Endothelial cell of umbilical vein (primary cell): ENCODE data around the gene ZMIZ1. TPM values are rescaled to one million over a fixed set of nuclear protein-coding genes. Genes with fewer than 3 reads are reported as not detected.

Source experiments
- BruUV-seq: library from RNA; stranded (reverse); fragments of 400-500 nt; replicated peaks from 2 replicates; lab custom pipeline; 2021; lab: Mats Ljungman, UMichigan
- CTCF ChIA-PET: fragments of 300-600, 350-600 bp; sonication (Branson Sonifier 250); formaldehyde crosslinking; loops from one replicate; lab custom pipeline; 2021; ENCODE audit warnings: antibody characterized with exemption, inconsistent platforms; lab: Charles Lee
- POLR2A ChIA-PET: fragments of 300-600, 350-600 bp; sonication (Branson Sonifier 250); formaldehyde crosslinking; loops from one replicate; lab custom pipeline; 2021; ENCODE audit warnings: antibody characterized with exemption, inconsistent platforms; lab: Charles Lee
- DNase-seq: peaks from one replicate; pipeline ENCODE4 v3.0.0-alpha.2; 2011; ENCODE audit warnings: low read depth, low spot score
- FAIRE-seq: peaks from 2 replicates; lab custom pipeline; 2011; peaks lifted over from hg19 to GRCh38; lab: Jason Lieb, UNC
- H2AFZ ChIP-seq: 2 replicates; pipeline ENCODE4 v1.6.0; 2012; ENCODE audit warnings: low read depth, low read length, control low read depth, inconsistent platforms
- H3K27ac ChIP-seq: 2 replicates; pipeline ENCODE4 v1.5.1; 2011; ENCODE audit warnings: low read depth, mild to moderate bottlenecking, control low read depth, low read length, moderate library complexity; ENCODE audit not compliant: insufficient read depth
- H3K27me3 ChIP-seq, 2 experiments: 2 replicates each; pipeline versions ENCODE4 v1.6.0 to v1.6.1; 2011; ENCODE audit warnings: low read length in 2 of 2, mixed read lengths in 1 of 2; ENCODE audit not compliant: control insufficient read depth in 2 of 2, insufficient read depth in 2 of 2
- H3K36me3 ChIP-seq, 2 experiments: 2 replicates in 1 of 2; 3 replicates in 1 of 2; pipeline ENCODE4 v1.5.1; 2011; ENCODE audit warnings: low read length in 2 of 2, mild to moderate bottlenecking in 1 of 2, moderate library complexity in 1 of 2; ENCODE audit not compliant: control insufficient read depth in 2 of 2, insufficient read depth in 2 of 2; ENCODE audit errors: extremely low read depth in 1 of 2
- H3K4me1 ChIP-seq: 3 replicates; pipeline ENCODE4 v1.5.1; 2011; ENCODE audit warnings: mild to moderate bottlenecking, low read length; ENCODE audit not compliant: control insufficient read depth, insufficient read depth; ENCODE audit errors: extremely low read depth
- H3K4me2 ChIP-seq: 2 replicates; pipeline ENCODE4 v1.6.1; 2011; ENCODE audit warnings: low read length, control low read depth, mixed read lengths; ENCODE audit not compliant: insufficient read depth
- H3K4me3 ChIP-seq, 3 experiments: fragments of 200-600 bp in 1 of 3; sonication (generic), shearing (Covaris generic) in 1 of 3; replicated peaks in 1 of 3; 2 replicates each; pipeline ENCODE4 v1.5.1; 2011 to 2016; ENCODE audit warnings: control low read depth in 3 of 3, low read length in 3 of 3, mild to moderate bottlenecking in 2 of 3, inconsistent platforms in 1 of 3, low read depth in 1 of 3, moderate library complexity in 1 of 3; ENCODE audit not compliant: insufficient read depth in 1 of 3
- H3K79me2 ChIP-seq: 2 replicates; pipeline ENCODE4 v1.6.0; 2012; ENCODE audit warnings: low read length, inconsistent platforms; ENCODE audit not compliant: control insufficient read depth, insufficient read depth
- H3K9ac ChIP-seq: replicated peaks from 2 replicates; pipeline ENCODE3; 2011; ENCODE audit warnings: low read length, control low read depth; ENCODE audit not compliant: insufficient read depth; ENCODE audit errors: extremely low read depth
- H3K9me1 ChIP-seq: replicated peaks from 3 replicates; pipeline ENCODE4 v1.6.0; 2011; ENCODE audit warnings: mild to moderate bottlenecking, low read length; ENCODE audit not compliant: control insufficient read depth, insufficient read depth; ENCODE audit errors: extremely low read depth
- H3K9me3 ChIP-seq: replicated peaks from 2 replicates; pipeline ENCODE4 v1.5.1; 2012; ENCODE audit warnings: low read length, inconsistent platforms; ENCODE audit not compliant: control insufficient read depth, insufficient read depth
- H4K20me1 ChIP-seq: replicated peaks from 2 replicates; pipeline ENCODE3; 2011; ENCODE audit warnings: mild to moderate bottlenecking, low read length; ENCODE audit not compliant: control insufficient read depth, insufficient read depth; ENCODE audit errors: extremely low read depth
- EZH2 ChIP-seq: IDR thresholded peaks from 2 replicates; pipeline ENCODE4 v1.6.1; 2012; ENCODE audit warnings: borderline replicate concordance, low read depth, mild to moderate bottlenecking, moderate library complexity, low read length, inconsistent platforms; ENCODE audit not compliant: severe bottlenecking
- FOS ChIP-seq: IDR thresholded peaks from 2 replicates; pipeline ENCODE4 v1.6.1; 2011; ENCODE audit warnings: mild to moderate bottlenecking, low read length, moderate library complexity, borderline replicate concordance; ENCODE audit not compliant: insufficient read depth
- GATA2 ChIP-seq: IDR thresholded peaks from 2 replicates; pipeline ENCODE4 v1.7.0; 2011; ENCODE audit warnings: low read depth, mild to moderate bottlenecking, moderate library complexity, mixed read lengths, low read length; ENCODE audit not compliant: insufficient read length, insufficient read depth
- JUN ChIP-seq: IDR thresholded peaks from 2 replicates; pipeline ENCODE4 v1.6.1; 2011; ENCODE audit warnings: borderline replicate concordance, low read depth; ENCODE audit not compliant: insufficient read length, insufficient read depth
- MYC ChIP-seq: IDR thresholded peaks from one replicate; pipeline ENCODE4 v1.6.1; 2011; ENCODE audit warnings: mild to moderate bottlenecking, low read depth, low read length
- POLR2A ChIP-seq: IDR thresholded peaks from 2 replicates; pipeline ENCODE4 v1.6.1; 2012; ENCODE audit warnings: low read depth, mild to moderate bottlenecking, control low read depth, low read length
- POLR2AphosphoS5 ChIP-seq: IDR thresholded peaks from 2 replicates; pipeline ENCODE4 v1.6.1; 2012; ENCODE audit warnings: low read depth, mild to moderate bottlenecking, control low read depth, low read length, moderate library complexity; ENCODE audit not compliant: insufficient read depth
- dilution Hi-C: fragments of 300-500 bp; cut with MboI; formaldehyde crosslinking; loops from one replicate; pipeline ENCODE4 v1.15.0; 2019; ENCODE audit warnings: low sequenced_read_pairs; ENCODE audit not compliant: extremely low pct_ligation_motif_present
- intact Hi-C: fragments of 100-400 bp; cut with micrococcal nuclease; formaldehyde crosslinking; loops from one replicate; pipeline ENCODE4 v1.10.0; 2022
- polyA plus RNA-seq, 4 experiments: library from polyadenylated mRNA; depleted of rRNA in 3 of 4; stranded (reverse) in 3 of 4; unstranded in 1 of 4; fragments of >200 nt; gene quantifications; 2 replicates each; pipeline versions ENCODE4 v1.2.1 to v1.2.3, GENCODE V29; 2011 to 2012; ENCODE audit warnings: missing spikeins in 1 of 4
- total RNA-seq: library from RNA; stranded (reverse); gene quantifications from 2 replicates; pipeline ENCODE4 v1.2.3, GENCODE V29; 2021
- TF ChIP-seq, protein P1 (sequence below), 2 donors: IDR thresholded peaks; 1 replicate in 1 of 2; 2 replicates in 1 of 2; pipeline ENCODE4 v1.5.1; 2011; ENCODE audit warnings: low read length in 2 of 2, mild to moderate bottlenecking in 2 of 2, moderate library complexity in 2 of 2, control low read depth in 1 of 2, inconsistent platforms in 1 of 2, low read depth in 1 of 2; ENCODE audit not compliant: insufficient read depth in 1 of 2; ENCODE audit errors: extremely low read depth in 1 of 2
- TF ChIP-seq, protein P2 (sequence below): IDR thresholded peaks from 2 replicates; pipeline ENCODE4 v1.6.1; 2011; ENCODE audit not compliant: insufficient read depth, insufficient read length

The ZMIZ1 gene
- total and polyA plus RNA-seq, 2 donors (not counting 3 experiments of a cell fraction or from before 2014, with no cell fraction given): 12.5 to 46.7 TPM

DNA sequence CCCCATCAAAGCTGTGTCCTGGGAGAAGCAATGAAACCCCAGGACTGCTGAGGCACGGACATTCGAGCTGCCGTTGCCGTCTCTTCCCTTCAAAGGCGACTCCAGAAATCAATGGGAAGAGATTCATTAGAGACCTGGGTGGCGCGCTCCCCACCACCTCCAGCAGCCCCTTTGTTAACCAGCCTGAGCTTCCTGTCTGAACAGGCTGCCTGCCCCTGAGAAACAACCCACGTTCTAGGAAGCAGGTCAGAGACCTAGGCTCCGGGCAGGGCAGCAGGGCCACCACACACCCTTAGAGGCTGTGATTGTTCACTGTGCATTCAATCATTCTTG lies 167.6 kb downstream of the ZMIZ1 start:
- H4K20me1 ChIP-seq: no peaks in the 10 kb centered on the region
- H3K9me3 ChIP-seq: no peaks in the 10 kb centered on the region
- ChIA-PET POLR2A (no interaction called here), CTCF (interaction anchor here (0.9 to 1.0 kb wide), 4 partner anchors 9 to 138 kb away, joined by 3 read pairs; no protein-coding TSS in a partner anchor)
- peaks cover 0 to 5% of the 10 kb centered on the region in 2 experiments for H3K36me3 ChIP-seq
- peaks cover 46% of the 10 kb centered on the region for H3K4me1 ChIP-seq
- no peaks in the 10 kb centered on the region for H3K9me1 ChIP-seq
- peak; percentile 43 for FAIRE-seq
- H3K27me3 ChIP-seq: no peaks in the 10 kb centered on the region
- intact Hi-C loops: no loop called here
- no peak overlapping the region for H3K4me3 ChIP-seq
- no peaks in the 10 kb centered on the region for H3K79me2 ChIP-seq
- peak; percentile 14 for DNase-seq
- H3K27ac ChIP-seq: no peak overlapping the region
- no TSS peak for BruUV-seq
- H2AFZ ChIP-seq: no peak overlapping the region
- TF ChIP-seq EZH2: no peak
- no peak for TF ChIP-seq FOS
- TF ChIP-seq POLR2AphosphoS5: no peak
- TF ChIP-seq POLR2A: no peak
- TF ChIP-seq, protein P1, sequence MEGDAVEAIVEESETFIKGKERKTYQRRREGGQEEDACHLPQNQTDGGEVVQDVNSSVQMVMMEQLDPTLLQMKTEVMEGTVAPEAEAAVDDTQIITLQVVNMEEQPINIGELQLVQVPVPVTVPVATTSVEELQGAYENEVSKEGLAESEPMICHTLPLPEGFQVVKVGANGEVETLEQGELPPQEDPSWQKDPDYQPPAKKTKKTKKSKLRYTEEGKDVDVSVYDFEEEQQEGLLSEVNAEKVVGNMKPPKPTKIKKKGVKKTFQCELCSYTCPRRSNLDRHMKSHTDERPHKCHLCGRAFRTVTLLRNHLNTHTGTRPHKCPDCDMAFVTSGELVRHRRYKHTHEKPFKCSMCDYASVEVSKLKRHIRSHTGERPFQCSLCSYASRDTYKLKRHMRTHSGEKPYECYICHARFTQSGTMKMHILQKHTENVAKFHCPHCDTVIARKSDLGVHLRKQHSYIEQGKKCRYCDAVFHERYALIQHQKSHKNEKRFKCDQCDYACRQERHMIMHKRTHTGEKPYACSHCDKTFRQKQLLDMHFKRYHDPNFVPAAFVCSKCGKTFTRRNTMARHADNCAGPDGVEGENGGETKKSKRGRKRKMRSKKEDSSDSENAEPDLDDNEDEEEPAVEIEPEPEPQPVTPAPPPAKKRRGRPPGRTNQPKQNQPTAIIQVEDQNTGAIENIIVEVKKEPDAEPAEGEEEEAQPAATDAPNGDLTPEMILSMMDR (IDR thresholded peaks at IDR 0.05; ENCODE audit: extremely low read depth in 1 of 2, insufficient read depth in 1 of 2, low read depth in 1 of 2, low read length in 2 of 2): no peak
- TF ChIP-seq MYC: no peak
- no peak for TF ChIP-seq GATA2
- TF ChIP-seq, protein P2, sequence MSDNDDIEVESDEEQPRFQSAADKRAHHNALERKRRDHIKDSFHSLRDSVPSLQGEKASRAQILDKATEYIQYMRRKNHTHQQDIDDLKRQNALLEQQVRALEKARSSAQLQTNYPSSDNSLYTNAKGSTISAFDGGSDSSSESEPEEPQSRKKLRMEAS: no peak
- TF ChIP-seq JUN: no peak
- no peak overlapping the region for H3K9ac ChIP-seq
- no peak overlapping the region for H3K4me2 ChIP-seq
- dilution Hi-C loops: no loop called here
